Thyroid gland (tissue), 4 donors: ENCODE results near the gene ODC1. TPM values are rescaled to one million over a fixed set of nuclear protein-coding genes. Genes with fewer than 3 reads are reported as not detected.

Source experiments
- DNase-seq, 2 donors: peaks; one replicate each; pipeline ENCODE4 v3.0.0-alpha.2; 2019
- H3K27ac ChIP-seq, 3 donors: fragments of 200-600 bp; sonication (generic); 1 replicate in 2 of 3; 2 replicates in 1 of 3; pipeline ENCODE4 v1.5.1; 2016 to 2019; ENCODE audit warnings: mild to moderate bottlenecking in 1 of 3, moderate library complexity in 1 of 3
- H3K27me3 ChIP-seq: fragments of 200-600 bp; sonication (generic); one replicate; pipeline ENCODE4 v1.5.1; 2019
- H3K36me3 ChIP-seq, 2 donors: fragments of 200-600 bp; sonication (generic); one replicate each; pipeline ENCODE4 v1.5.1; 2016 to 2019
- H3K4me1 ChIP-seq, 2 donors: fragments of 200-600 bp; sonication (generic); one replicate each; pipeline ENCODE4 v1.5.1; 2017 to 2019
- H3K4me3 ChIP-seq, 3 donors: fragments of 200-600 bp; sonication (generic); replicated peaks in 1 of 3; 1 replicate in 2 of 3; 2 replicates in 1 of 3; pipeline ENCODE4 v1.5.1; 2016; ENCODE audit warnings: mild to moderate bottlenecking in 1 of 3
- H3K9me3 ChIP-seq: fragments of 200-600 bp; sonication (generic); one replicate; pipeline ENCODE4 v1.5.1; 2017
- POLR2A ChIP-seq, 2 donors: fragments of 450-650 bp; IDR thresholded peaks; one replicate each; pipeline ENCODE4 v1.6.1; 2017; ENCODE audit warnings: antibody characterized with exemption in 2 of 2, mild to moderate bottlenecking in 2 of 2, moderate library complexity in 1 of 2
- WGBS, 2 donors: methylation state at CpG; one replicate each; pipeline ENCODE4 v1.1.5; 2017; 5-methylcytosine and 5-hydroxymethylcytosine counted together
- intact Hi-C: fragments of 100-400 bp; cut with DNase I; formaldehyde crosslinking; loops from one replicate; pipeline ENCODE4 v1.15.1; 2023
- total RNA-seq, 4 donors: library from RNA; depleted of rRNA; stranded (reverse); fragments of >200 nt; gene quantifications; one replicate each; pipeline ENCODE4 v1.2.3, GENCODE V29; 2016
- TF ChIP-seq, protein P1 (sequence below), 6 experiments: fragments of 200-600 bp in 3 of 6; fragments of 450-650 bp in 3 of 6; sonication (generic) in 3 of 6; IDR thresholded peaks; one replicate each; pipeline ENCODE4 v1.5.1; 2016 to 2019; ENCODE audit warnings: antibody characterized with exemption in 6 of 6, mild to moderate bottlenecking in 2 of 6, inconsistent platforms in 1 of 6, moderate library complexity in 1 of 6

ODC1 gene
- total RNA-seq, 4 donors from 2014 or later, result 72.0 to 126 (median 84.9) TPM

DNA sequence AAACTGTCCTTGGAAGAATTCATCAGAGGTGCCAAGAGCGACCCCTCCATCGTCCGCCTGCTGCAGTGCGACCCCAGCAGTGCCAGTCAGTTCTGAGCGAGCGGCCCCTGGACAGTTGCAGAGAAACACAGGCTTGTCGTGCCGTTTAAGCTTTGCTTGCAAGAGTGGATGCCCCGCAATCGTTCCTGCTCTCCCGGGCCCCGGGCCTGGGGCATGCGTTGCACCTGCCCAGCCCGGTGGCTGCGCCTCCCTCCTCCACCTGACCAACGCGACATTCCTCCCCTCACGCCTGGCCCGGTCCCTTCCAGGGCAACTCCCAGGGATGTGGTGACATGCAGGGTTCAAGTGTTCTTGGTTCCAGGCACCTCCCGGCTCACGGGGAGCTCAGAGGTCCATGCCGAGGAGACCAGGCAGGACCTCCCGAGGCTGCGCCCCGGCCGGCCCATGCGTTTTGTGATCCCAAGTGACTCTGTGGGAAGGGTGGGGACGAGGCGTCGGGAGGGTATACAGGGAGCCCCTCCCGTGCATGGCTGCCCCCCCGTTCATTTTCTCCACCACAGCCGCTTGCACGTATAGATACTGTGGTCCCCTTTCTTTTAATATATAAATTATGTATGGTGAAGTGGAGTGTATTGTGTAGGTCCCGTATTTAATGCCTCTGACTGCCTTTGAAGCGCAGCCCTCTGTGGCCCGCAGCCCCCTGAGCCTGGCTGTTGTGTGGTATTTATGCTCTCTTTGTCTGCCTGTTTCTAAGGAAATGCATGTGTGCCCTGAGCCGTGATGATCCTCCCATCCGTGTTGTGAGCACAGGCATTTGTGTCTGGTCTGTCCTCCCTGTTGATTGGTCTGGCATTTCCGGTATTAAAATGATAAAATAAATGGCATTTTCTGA, 21.2 kb downstream of the ODC1 start:
- no peak overlapping the region for H3K27ac ChIP-seq

DNA sequence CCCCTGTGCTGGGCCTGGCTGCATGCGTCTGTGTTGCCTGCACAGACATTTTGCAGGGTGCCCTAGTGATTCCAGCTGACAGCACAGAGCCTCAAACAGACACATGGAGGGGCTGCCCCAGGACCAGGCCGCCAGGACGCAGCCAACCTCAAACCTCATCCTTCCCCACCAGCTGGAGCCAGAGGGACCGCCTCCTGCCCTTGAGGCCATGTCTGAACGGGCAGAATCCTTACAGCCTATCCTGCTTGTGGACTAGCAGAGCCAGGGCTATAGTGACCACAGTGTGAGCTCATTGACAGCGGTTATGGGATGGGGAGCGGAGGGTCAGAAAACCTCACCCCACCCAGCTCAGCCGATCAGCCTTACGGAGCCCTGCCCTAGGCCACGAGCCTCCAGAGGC, 22.4 kb downstream of the ODC1 start:
- no peaks in the 10 kb centered on the region for H3K4me1 ChIP-seq
- H3K36me3 ChIP-seq, result peaks cover 8 to 9% of the 10 kb centered on the region in 2 donors
- DNase-seq, result no peak
- H3K9me3 ChIP-seq, result no peaks in the 10 kb centered on the region
- WGBS, 2 donors, result 72 to 86% methylated on average over 6 of the region's 10 CpGs
- no peak overlapping the region for H3K27ac ChIP-seq
- intact Hi-C loops, result no loop called here
- no peak overlapping the region for H3K4me3 ChIP-seq
- H3K27me3 ChIP-seq, result no peaks in the 10 kb centered on the region
- TF ChIP-seq POLR2A (IDR thresholded peaks at IDR 0.05), result no peak
- TF ChIP-seq, protein P1, sequence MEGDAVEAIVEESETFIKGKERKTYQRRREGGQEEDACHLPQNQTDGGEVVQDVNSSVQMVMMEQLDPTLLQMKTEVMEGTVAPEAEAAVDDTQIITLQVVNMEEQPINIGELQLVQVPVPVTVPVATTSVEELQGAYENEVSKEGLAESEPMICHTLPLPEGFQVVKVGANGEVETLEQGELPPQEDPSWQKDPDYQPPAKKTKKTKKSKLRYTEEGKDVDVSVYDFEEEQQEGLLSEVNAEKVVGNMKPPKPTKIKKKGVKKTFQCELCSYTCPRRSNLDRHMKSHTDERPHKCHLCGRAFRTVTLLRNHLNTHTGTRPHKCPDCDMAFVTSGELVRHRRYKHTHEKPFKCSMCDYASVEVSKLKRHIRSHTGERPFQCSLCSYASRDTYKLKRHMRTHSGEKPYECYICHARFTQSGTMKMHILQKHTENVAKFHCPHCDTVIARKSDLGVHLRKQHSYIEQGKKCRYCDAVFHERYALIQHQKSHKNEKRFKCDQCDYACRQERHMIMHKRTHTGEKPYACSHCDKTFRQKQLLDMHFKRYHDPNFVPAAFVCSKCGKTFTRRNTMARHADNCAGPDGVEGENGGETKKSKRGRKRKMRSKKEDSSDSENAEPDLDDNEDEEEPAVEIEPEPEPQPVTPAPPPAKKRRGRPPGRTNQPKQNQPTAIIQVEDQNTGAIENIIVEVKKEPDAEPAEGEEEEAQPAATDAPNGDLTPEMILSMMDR (IDR thresholded peaks at IDR 0.05), result no peak

More for the DNA sequence above, 21.2 kb downstream of the ODC1 start:
- no peaks in the 10 kb centered on the region for H3K9me3 ChIP-seq
- peaks cover 1 to 3% of the 10 kb centered on the region in 2 donors for H3K4me1 ChIP-seq
- H3K4me3 ChIP-seq, result no peak overlapping the region
- intact Hi-C loops, result no loop called here
- DNase-seq, result no peak
- H3K36me3 ChIP-seq, result peaks cover 8 to 9% of the 10 kb centered on the region in 2 donors
- 91 to 92% methylated on average over 35 to 39 of the region's 40 CpGs for WGBS, 2 donors
- TF ChIP-seq, protein P1 (IDR thresholded peaks at IDR 0.05), result no peak
- TF ChIP-seq POLR2A (IDR thresholded peaks at IDR 0.05), result no peak
- H3K27me3 ChIP-seq, result no peaks in the 10 kb centered on the region

DNA sequence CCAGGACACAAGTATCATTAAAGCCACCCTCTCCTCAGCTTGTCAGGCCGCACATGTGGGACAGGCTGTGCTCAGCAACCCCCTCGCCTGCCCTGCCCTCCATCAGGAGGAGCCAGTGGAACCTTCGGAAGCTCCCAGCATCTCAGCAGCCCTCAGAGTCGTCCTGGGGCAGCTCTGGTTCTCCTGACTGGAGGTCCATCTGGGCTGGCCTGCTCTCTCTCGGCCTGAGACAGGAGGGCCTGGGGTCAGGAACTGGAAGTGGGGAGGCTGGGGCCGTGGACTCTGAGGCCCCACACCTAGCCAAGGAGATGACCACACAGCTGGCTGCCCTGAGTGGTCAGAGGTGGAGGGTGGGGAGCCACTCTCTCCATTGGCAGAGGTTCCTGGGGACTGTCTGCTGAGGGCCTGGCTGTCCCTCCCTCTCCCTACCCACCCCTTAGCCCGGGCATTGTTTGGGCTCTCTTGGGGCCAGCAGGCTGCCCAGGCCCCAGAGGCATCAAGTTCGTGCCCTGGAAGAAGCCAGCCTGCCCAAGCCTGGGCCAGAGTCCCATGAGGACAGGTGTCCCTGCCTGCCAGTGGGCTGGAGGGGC, 23.1 kb downstream of the ODC1 start:
- TF ChIP-seq, protein P1 (IDR thresholded peaks at IDR 0.05), result no peak
- no peak for TF ChIP-seq POLR2A (IDR thresholded peaks at IDR 0.05)
- intact Hi-C loops, result no loop called here
- no peak overlapping the region for H3K27ac ChIP-seq
- WGBS, 2 donors, result 89 to 100% methylated on average over 5 to 6 of the region's 8 CpGs
- no peaks in the 10 kb centered on the region for H3K4me1 ChIP-seq
- H3K9me3 ChIP-seq, result no peaks in the 10 kb centered on the region
- H3K27me3 ChIP-seq, result no peaks in the 10 kb centered on the region
- H3K4me3 ChIP-seq, result no peak overlapping the region
- H3K36me3 ChIP-seq, result peaks cover 8 to 9% of the 10 kb centered on the region in 2 donors
- DNase-seq, result no peak

DNA sequence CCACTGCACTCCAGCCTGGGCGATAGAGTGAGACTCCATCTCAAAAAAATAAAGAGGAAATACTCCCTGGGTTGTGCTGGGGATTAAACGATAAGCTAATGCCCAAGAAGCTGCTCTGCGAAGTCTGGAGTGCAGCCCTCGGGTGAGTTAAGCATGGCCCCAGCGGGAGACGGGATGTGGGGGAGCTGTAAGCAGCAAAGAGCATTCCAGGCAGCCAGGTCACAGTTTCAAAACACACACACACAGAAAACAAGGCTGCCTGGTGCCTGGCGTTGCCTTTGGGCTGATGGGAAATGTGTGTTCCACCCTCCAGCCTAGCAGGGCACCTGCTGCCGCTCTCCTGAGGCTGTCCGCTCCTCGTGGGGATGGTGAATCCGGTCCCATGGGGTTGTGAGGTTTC, 24.1 kb downstream of the ODC1 start:
- Histone ChIP-seq H3K4me1 (no peaks in the 10 kb centered on the region), H3K27ac (no peak overlapping the region), H3K4me3 (no peak overlapping the region), H3K9me3 (no peaks in the 10 kb centered on the region), H3K36me3 (peaks cover 8 to 9% of the 10 kb centered on the region in 2 donors), H3K27me3 (no peaks in the 10 kb centered on the region)
- TF ChIP-seq, protein P1 (IDR thresholded peaks at IDR 0.05), result no peak
- no peak for TF ChIP-seq POLR2A (IDR thresholded peaks at IDR 0.05)
- DNase-seq, result no peak
- WGBS, 2 donors, result 91% methylated on average over 10 to 11 of the region's 11 CpGs
- intact Hi-C loops, result no loop called here

DNA sequence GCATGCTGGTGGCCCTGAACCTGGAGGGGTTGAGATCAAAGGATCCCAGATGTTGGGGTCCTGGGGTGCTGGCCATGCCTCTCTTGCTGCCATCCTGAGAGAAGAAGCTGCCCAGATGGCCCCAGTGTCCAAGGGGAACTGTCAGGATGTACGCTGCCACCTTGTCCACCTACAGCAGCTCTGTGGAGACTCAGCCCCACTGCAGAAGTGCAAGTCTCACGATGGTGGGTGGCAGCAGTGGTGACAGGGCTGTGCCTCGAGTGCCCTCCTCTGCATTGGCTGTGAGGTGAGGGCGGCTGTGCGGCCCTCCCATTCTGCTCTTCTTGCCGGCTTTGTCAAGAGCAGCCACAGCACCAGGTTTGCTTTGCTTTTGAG, 24.7 kb downstream of the ODC1 start:
- Histone ChIP-seq H3K9me3 (no peaks in the 10 kb centered on the region), H3K27me3 (no peaks in the 10 kb centered on the region), H3K4me3 (no peak overlapping the region), H3K36me3 (peaks cover 8 to 9% of the 10 kb centered on the region in 2 donors), H3K27ac (no peak overlapping the region), H3K4me1 (no peaks in the 10 kb centered on the region)
- 92 to 96% methylated on average over 5 of the region's 6 CpGs for WGBS, 2 donors
- no peak for DNase-seq
- intact Hi-C loops, result no loop called here
- TF ChIP-seq, protein P1 (IDR thresholded peaks at IDR 0.05), result no peak
- TF ChIP-seq POLR2A (IDR thresholded peaks at IDR 0.05), result no peak
